WTC11 (cell line): Measurements from ENCODE around the gene TRMT44.

ENCODE experiments used
- ETV6 ChIP-seq: sonication (generic); formaldehyde crosslinking; IDR thresholded peaks from 2 replicates; pipeline ENCODE4 v1.8.1; 2022; ENCODE audit warnings: mild to moderate bottlenecking, missing genetic modification reagents
- NFYB ChIP-seq: sonication (generic); formaldehyde crosslinking; conservative IDR thresholded peaks from 2 replicates; pipeline ENCODE4 v1.8.0; 2022; ENCODE audit warnings: low read depth, missing genetic modification reagents
- ZNF219 ChIP-seq: sonication (generic); formaldehyde crosslinking; IDR thresholded peaks from 2 replicates; pipeline ENCODE4 v1.8.0; 2023; ENCODE audit warnings: missing genetic modification reagents, mild to moderate bottlenecking, borderline replicate concordance
- TF ChIP-seq, protein P1 (sequence below): fragments of 200-600 bp; IDR thresholded peaks from 2 replicates; pipeline ENCODE4 v1.8.0; 2022; ENCODE audit warnings: antibody characterized with exemption

GRCh38 chr4:8510611-8511285, 70.2 kb downstream of the TRMT44 start:
- TF ChIP-seq, protein P1, sequence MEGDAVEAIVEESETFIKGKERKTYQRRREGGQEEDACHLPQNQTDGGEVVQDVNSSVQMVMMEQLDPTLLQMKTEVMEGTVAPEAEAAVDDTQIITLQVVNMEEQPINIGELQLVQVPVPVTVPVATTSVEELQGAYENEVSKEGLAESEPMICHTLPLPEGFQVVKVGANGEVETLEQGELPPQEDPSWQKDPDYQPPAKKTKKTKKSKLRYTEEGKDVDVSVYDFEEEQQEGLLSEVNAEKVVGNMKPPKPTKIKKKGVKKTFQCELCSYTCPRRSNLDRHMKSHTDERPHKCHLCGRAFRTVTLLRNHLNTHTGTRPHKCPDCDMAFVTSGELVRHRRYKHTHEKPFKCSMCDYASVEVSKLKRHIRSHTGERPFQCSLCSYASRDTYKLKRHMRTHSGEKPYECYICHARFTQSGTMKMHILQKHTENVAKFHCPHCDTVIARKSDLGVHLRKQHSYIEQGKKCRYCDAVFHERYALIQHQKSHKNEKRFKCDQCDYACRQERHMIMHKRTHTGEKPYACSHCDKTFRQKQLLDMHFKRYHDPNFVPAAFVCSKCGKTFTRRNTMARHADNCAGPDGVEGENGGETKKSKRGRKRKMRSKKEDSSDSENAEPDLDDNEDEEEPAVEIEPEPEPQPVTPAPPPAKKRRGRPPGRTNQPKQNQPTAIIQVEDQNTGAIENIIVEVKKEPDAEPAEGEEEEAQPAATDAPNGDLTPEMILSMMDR: no peak
- TF ChIP-seq ZNF219 (CRISPR knock-in tag) (no peak), NFYB (CRISPR knock-in tag) (no peak), ETV6 (CRISPR knock-in tag) (no peak)
